ENCODE measurements around the gene PTK7. TPM values are rescaled to one million over a fixed set of nuclear protein-coding genes. Genes with fewer than 3 reads are reported as not detected.
A peak's percentile ranks its signal among the peaks of the same experiment; 100 is the strongest.

Gene PTK7
- total RNA-seq, 1 donor from 2014 or later, result 68.0 TPM

DNA sequence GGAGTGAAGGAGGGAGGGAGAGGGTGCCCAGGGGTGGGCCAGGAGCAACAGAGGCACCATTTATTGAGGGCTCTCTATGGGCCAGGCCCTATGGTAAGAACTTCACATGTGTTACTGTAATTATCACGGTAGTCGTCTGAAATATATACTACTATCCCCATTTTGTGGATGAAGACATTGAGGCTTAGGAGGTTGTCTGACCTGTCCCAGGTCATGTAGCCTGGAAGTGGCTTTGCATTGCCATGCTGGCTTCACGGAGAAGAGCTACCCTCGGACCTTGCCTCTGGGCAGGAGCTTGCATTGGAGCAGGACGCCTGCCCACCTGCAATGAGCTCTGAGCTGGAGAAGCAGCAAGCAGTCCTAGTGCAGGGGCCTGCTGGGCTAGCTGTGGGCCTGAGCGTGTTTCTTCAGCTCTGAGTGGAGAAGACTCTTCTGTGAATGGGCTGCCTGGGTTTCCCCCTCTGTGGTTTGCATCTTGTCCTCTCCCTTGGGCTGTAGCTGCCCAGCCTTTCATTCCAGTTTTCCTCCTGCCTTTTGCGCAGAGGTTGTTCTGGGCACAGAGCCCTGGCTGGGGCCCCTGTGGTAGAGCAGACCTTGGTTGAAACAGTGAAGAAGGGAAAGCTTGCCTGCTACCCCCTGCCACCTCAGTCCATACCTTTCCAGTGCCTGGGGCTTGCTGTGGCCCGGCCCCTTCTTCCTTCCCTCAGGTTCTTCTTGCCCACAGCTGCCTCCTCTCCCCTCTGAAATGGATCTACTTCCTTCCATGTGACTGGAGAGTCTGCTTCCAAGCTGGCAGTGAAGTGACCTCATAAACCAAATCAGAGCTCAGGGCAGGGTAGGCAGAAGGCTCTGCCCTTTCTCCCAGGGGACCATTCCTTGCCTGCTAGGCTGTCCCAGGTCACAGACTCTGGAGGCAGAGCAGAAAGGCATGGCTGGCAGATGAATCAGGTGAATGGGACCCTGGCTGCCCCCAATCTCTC lies 70.9 kb downstream of the PTK7 start:
- DNase-seq (ENCODE audit: low spot score), result no peak
- Histone ChIP-seq H3K9ac (no peak overlapping the region), H3K79me2 (ENCODE audit: low read depth) (no peaks in the 10 kb centered on the region), H3F3A (ENCODE audit: low read depth) (peaks cover 9% of the 10 kb centered on the region), H2AFZ (replicated peaks) (no peak overlapping the region), H3K36me3 (no peaks in the 10 kb centered on the region), H3K4me3 (no peak overlapping the region), H3K27me3 (no peaks in the 10 kb centered on the region), H3K9me3 (ENCODE audit: low read depth) (no peaks in the 10 kb centered on the region), H4K20me1 (ENCODE audit: low read depth) (peaks cover 3% of the 10 kb centered on the region), H3K4me2 (no peak overlapping the region), H3K27ac (no peak overlapping the region), H3K4me1 (no peaks in the 10 kb centered on the region)
- Mint-ChIP-seq H3K4me3 (no peak overlapping the region), H3K27ac (no peak overlapping the region), H3K36me3 (peaks cover 7% of the 10 kb centered on the region), H3K27me3 (ENCODE audit: insufficient read depth, low read depth) (peaks cover 5% of the 10 kb centered on the region), H3K9me3 (no peaks in the 10 kb centered on the region), H3K4me1 (peaks cover 32% of the 10 kb centered on the region)
- TF ChIP-seq EZH2phosphoT487 (IDR thresholded peaks at IDR 0.05), result no peak
- TF ChIP-seq CTCF (IDR thresholded peaks at IDR 0.05), result no peak
- TF ChIP-seq EZH2 (IDR thresholded peaks at IDR 0.05), result no peak

DNA sequence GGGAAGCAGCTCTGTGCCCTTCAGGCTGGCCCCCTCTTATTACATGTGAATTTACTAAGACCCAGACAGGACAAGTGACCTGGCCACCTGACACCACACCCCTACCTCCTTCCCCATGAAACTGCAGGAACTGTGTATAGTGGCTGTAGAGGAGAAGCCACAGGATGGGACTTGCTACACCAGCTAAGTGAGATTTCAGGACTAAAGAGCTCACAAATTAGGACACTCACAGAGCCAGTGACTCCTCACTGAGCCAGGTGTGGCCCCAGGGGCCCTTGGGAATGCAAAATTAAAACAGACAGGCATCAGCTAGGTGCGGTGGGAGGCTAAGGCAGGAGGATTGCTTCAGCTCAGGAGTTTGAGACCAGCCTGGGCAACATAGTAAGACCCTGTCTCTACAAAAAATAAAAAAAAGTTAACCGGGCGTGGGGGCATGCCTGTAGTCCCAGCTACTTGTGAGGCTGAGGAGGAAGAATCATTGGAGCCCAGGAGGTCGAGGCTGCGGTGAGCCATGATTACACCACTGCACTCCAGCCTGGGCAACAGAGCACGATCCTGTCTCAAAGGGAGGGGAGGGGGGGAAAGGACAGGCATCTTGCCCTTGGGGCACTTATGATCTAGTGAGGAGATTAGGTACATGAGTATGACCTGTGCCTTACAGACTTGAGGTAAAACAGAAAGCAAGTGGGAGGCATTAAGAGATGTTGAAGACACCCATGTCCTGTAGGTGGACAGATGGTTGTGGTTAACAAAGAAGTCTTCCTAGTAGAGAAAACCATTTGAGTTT lies 71.8 kb downstream of the PTK7 start:
- Mint-ChIP-seq H3K36me3 (peaks cover 7% of the 10 kb centered on the region), H3K4me3 (no peak overlapping the region), H3K4me1 (peaks cover 31% of the 10 kb centered on the region), H3K27me3 (ENCODE audit: insufficient read depth, low read depth) (peaks cover 5% of the 10 kb centered on the region), H3K9me3 (no peaks in the 10 kb centered on the region), H3K27ac (peak overlapping the region; percentile 22)
- TF ChIP-seq CTCF (IDR thresholded peaks at IDR 0.05), result no peak
- TF ChIP-seq EZH2phosphoT487 (IDR thresholded peaks at IDR 0.05), result no peak
- TF ChIP-seq EZH2 (IDR thresholded peaks at IDR 0.05), result no peak
- Histone ChIP-seq H3K36me3 (no peaks in the 10 kb centered on the region), H3K4me2 (no peak overlapping the region), H4K20me1 (ENCODE audit: low read depth) (peaks cover 3% of the 10 kb centered on the region), H2AFZ (replicated peaks) (no peak overlapping the region), H3F3A (ENCODE audit: low read depth) (peaks cover 5% of the 10 kb centered on the region), H3K27me3 (no peaks in the 10 kb centered on the region), H3K4me3 (no peak overlapping the region), H3K27ac (no peak overlapping the region), H3K79me2 (ENCODE audit: low read depth) (no peaks in the 10 kb centered on the region), H3K4me1 (no peaks in the 10 kb centered on the region), H3K9ac (no peak overlapping the region), H3K9me3 (ENCODE audit: low read depth) (no peaks in the 10 kb centered on the region)
- no peak for DNase-seq (ENCODE audit: low spot score)

DNA sequence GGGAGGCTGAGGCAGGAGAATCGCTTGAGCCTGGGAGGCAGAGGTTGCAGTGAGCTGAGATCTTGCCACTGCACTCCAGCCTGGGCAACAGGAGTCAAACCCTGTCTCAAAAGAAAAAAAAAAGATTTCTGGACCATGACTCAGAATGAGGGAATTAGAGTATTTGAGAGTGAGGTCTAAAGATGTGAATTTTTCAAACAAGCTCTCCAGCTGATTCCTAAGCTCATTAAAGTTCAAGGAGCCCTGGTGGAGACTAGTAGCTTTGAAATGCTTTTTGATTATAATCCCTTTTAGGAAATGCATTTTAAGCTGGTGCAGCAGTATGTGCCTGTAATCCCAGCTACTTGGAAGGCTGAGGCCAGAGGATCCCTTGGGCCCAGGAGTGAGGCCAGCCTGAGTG lies 73.2 kb downstream of the PTK7 start:
- Histone ChIP-seq H3K79me2 (ENCODE audit: low read depth) (no peaks in the 10 kb centered on the region), H4K20me1 (ENCODE audit: low read depth) (peaks cover 2% of the 10 kb centered on the region), H3K27me3 (no peaks in the 10 kb centered on the region), H3K9me3 (ENCODE audit: low read depth) (no peaks in the 10 kb centered on the region), H3K4me1 (no peaks in the 10 kb centered on the region), H3K36me3 (no peaks in the 10 kb centered on the region), H3K27ac (no peak overlapping the region), H3F3A (ENCODE audit: low read depth) (no peaks in the 10 kb centered on the region), H2AFZ (replicated peaks) (no peak overlapping the region), H3K4me3 (no peak overlapping the region), H3K9ac (no peak overlapping the region), H3K4me2 (no peak overlapping the region)
- H3K9me3 Mint-ChIP-seq, result no peaks in the 10 kb centered on the region
- no peak overlapping the region for H3K4me3 Mint-ChIP-seq
- H3K36me3 Mint-ChIP-seq, result peaks cover 7% of the 10 kb centered on the region
- no peak for DNase-seq (ENCODE audit: low spot score)
- peaks cover 5% of the 10 kb centered on the region for H3K27me3 Mint-ChIP-seq (ENCODE audit: insufficient read depth, low read depth)
- H3K4me1 Mint-ChIP-seq, result peaks cover 21% of the 10 kb centered on the region
- H3K27ac Mint-ChIP-seq, result peak overlapping the region; percentile 89
- no peak for TF ChIP-seq EZH2phosphoT487 (IDR thresholded peaks at IDR 0.05)
- no peak for TF ChIP-seq CTCF (IDR thresholded peaks at IDR 0.05)
- no peak for TF ChIP-seq EZH2 (IDR thresholded peaks at IDR 0.05)

All from neural progenitor cell (in vitro differentiated cells).